AG04450 (cell line): ENCODE data around the gene SLITRK2. TPM values are rescaled to one million over a fixed set of nuclear protein-coding genes. Genes with fewer than 3 reads are reported as not detected.

Experiments used
- CTCF ChIA-PET: fragments of 300-600, 350-600 bp; formaldehyde crosslinking; extraction: SDS; loops from one replicate; lab custom pipeline; 2022; ENCODE audit warnings: antibody characterized with exemption, inconsistent platforms; lab: Charles Lee
- POLR2A ChIA-PET: fragments of 350-600 bp; formaldehyde crosslinking; extraction: SDS; loops from one replicate; lab custom pipeline; 2021; ENCODE audit warnings: antibody characterized with exemption, inconsistent platforms; lab: Yijun Ruan, JAX
- DNase-seq: peaks from one replicate; pipeline ENCODE4 v3.0.0-alpha.2; 2011; ENCODE audit warnings: low read depth, low spot score
- H3K27ac ChIP-seq: one replicate; pipeline ENCODE4 v1.5.1; 2012; ENCODE audit warnings: low read depth, low read length, control low read depth
- H3K27me3 ChIP-seq: one replicate; pipeline ENCODE4 v1.6.0; 2012; ENCODE audit warnings: low read length; ENCODE audit not compliant: control insufficient read depth, insufficient read depth
- H3K4me3 ChIP-seq: 2 replicates; pipeline ENCODE4 v1.5.1; 2011; ENCODE audit warnings: mild to moderate bottlenecking, low read depth, low read length, control low read depth
- H3K9me3 ChIP-seq: 2 replicates; pipeline ENCODE4 v1.5.1; 2012; ENCODE audit warnings: low read length; ENCODE audit not compliant: control insufficient read depth, insufficient read depth
- polyA plus RNA-seq: library from polyadenylated mRNA; depleted of rRNA; stranded (reverse); fragments of >200 nt; gene quantifications from 2 replicates; pipeline ENCODE4 v1.2.3, GENCODE V29; 2011
- TF ChIP-seq, protein P1 (sequence below): IDR thresholded peaks from 2 replicates; pipeline ENCODE4 v1.5.1; 2011; ENCODE audit warnings: low read depth, low read length, control low read depth, inconsistent platforms

The SLITRK2 gene
- polyA plus RNA-seq, 1 experiment = not detected

DNA sequence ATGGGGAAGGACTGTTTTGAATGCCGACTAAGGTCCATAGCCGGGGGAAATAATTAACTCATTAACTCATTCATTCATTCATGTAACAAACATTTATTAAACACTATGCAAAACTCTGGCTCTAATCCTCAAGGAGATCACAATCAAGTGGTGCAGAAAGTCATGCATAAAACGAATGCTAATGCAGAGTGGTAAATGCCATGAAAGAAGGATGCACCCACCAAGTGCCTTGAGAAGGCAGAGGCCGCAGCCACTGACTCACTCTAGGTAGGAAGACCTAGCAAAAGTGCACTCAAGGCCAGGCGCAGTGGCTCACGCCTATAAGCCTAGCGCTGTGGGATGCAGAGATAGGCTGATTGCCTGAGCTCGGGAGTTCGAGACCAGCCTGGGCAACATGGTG lies 22.9 kb downstream of the SLITRK2 start:
- POLR2A ChIA-PET = no interaction called here

DNA sequence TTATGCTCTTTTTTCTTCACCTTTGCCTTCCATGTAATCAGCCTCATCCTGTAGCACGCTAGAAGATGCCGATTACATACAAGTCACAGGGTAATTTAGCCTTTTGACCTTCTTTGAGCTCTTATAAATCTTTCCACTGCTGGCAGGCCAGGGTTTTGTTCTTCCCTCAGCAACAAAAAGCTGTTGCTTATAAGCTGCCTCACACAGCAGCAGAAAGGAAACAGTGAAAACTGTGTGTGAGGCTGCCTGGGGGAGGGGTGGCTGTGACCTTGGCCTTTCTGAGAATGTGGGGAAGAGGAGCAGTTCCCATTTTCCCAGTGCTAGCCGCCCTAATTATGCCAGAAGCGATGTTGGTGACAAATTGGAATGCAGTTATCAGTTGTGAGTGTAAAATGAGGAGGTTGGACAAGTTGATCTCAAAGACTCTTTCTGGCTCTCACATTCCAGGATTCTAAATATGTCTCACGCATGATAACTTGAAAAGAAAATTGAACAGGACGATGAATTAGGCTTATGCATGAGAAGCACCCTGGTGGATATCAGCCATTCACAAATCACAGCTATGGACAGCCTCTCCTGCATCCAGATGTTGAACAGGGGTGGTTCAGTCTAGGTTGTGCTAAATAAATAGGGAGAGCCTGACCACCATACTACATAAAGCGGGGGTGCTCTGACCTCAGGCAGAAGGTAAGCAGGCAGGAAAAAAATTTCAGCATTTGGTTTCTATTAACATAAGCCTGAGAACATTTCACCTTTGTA lies 25.7 kb downstream of the SLITRK2 start:
- ChIA-PET CTCF (no interaction called here), POLR2A (no interaction called here)
- Histone ChIP-seq H3K4me3 (no peak overlapping the region), H3K9me3 (peaks cover 7% of the 10 kb centered on the region), H3K27me3 (no peaks in the 10 kb centered on the region), H3K27ac (no peak overlapping the region)
- no peak for DNase-seq
- TF ChIP-seq, protein P1, sequence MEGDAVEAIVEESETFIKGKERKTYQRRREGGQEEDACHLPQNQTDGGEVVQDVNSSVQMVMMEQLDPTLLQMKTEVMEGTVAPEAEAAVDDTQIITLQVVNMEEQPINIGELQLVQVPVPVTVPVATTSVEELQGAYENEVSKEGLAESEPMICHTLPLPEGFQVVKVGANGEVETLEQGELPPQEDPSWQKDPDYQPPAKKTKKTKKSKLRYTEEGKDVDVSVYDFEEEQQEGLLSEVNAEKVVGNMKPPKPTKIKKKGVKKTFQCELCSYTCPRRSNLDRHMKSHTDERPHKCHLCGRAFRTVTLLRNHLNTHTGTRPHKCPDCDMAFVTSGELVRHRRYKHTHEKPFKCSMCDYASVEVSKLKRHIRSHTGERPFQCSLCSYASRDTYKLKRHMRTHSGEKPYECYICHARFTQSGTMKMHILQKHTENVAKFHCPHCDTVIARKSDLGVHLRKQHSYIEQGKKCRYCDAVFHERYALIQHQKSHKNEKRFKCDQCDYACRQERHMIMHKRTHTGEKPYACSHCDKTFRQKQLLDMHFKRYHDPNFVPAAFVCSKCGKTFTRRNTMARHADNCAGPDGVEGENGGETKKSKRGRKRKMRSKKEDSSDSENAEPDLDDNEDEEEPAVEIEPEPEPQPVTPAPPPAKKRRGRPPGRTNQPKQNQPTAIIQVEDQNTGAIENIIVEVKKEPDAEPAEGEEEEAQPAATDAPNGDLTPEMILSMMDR = no peak

More for the DNA sequence above, 22.9 kb downstream of the SLITRK2 start:
- Histone ChIP-seq H3K4me3 (no peak overlapping the region), H3K27me3 (no peaks in the 10 kb centered on the region), H3K9me3 (peaks cover 7% of the 10 kb centered on the region), H3K27ac (no peak overlapping the region)
- CTCF ChIA-PET = no interaction called here
- no peak for DNase-seq
- TF ChIP-seq, protein P1 = no peak

GRCh38 chrX:145844886-145845285 lies 27.3 kb downstream of the SLITRK2 start:
- Histone ChIP-seq H3K27ac (no peak overlapping the region), H3K9me3 (peaks cover 13% of the 10 kb centered on the region), H3K27me3 (no peaks in the 10 kb centered on the region), H3K4me3 (no peak overlapping the region)
- CTCF ChIA-PET = no interaction called here
- POLR2A ChIA-PET = no interaction called here
- TF ChIP-seq, protein P1 = no peak
- DNase-seq = no peak

DNA sequence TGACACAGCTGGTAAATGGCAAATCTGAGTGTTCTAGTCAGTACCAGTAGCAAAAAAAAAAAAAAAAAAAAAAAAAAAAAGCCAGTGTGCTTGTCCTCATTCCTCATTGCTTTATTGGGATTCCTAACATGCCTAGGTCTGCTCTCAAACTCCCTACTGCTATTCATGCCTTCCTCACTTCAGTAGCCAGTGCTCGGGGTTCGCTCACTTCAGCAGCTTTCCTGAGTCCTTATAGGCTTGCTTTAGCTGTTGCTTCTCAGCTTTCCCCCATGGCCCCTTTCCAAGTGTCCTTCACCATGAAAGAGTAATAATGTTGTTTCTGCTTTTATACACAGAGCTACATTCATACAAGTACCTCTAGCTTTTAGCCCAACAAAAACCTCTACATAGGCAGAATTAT lies 30.8 kb downstream of the SLITRK2 start:
- Histone ChIP-seq H3K27ac (no peak overlapping the region), H3K27me3 (no peaks in the 10 kb centered on the region), H3K4me3 (no peak overlapping the region), H3K9me3 (peaks cover 9% of the 10 kb centered on the region)
- TF ChIP-seq, protein P1 = no peak
- ChIA-PET CTCF (no interaction called here), POLR2A (no interaction called here)
- DNase-seq = no peak

DNA sequence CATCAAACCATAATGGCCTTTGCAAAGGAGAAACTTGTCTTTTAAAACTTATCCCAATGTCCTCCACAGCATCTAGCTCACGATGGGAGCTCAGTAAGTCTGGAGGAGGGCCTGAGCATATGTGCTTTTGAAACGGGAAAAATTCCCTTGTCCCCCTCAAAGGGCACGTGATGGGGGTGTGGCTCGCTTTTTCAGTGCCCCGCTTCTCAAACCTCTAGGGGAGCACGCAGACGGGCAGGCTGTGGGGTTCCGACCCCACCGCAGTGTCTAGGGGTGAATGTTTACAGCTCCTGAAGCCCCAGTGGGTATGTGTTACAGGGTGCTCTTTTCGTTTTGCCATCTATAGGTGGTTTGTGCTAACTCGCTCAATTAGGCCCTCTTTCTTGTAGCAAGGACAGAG lies 31.2 kb downstream of the SLITRK2 start:
- TF ChIP-seq, protein P1 = no peak
- POLR2A ChIA-PET = no interaction called here
- Histone ChIP-seq H3K27ac (no peak overlapping the region), H3K4me3 (no peak overlapping the region), H3K27me3 (no peaks in the 10 kb centered on the region), H3K9me3 (peaks cover 9% of the 10 kb centered on the region)
- CTCF ChIA-PET = no interaction called here
- no peak for DNase-seq
